ENCODE data around the gene IL12RB2. TPM values are rescaled to one million over a fixed set of nuclear protein-coding genes. Genes with fewer than 3 reads are reported as not detected.
A peak's percentile ranks its signal among the peaks of the same experiment; 100 is the strongest.

The IL12RB2 gene
- polyA plus RNA-seq, 1 experiment: not detected

- DNase-seq (ENCODE audit: low read depth): no peak
- CTCF ChIA-PET: interaction anchor here (1.0 to 2.0 kb wide), 2 partner anchors 73 to 135 kb away, joined by 3 to 5 read pairs; no protein-coding TSS in a partner anchor
- POLR2A ChIA-PET: no interaction called here
- peaks cover 7% of the 10 kb centered on the region for H3K36me3 ChIP-seq (ENCODE audit: control insufficient read depth, insufficient read depth, low read length)
- no peaks in the 10 kb centered on the region for H3K27me3 ChIP-seq (ENCODE audit: control insufficient read depth, insufficient read depth, low read length)
- no peak for TF ChIP-seq CTCF (IDR thresholded peaks at IDR 0.05; ENCODE audit: insufficient read depth, low read depth, low read length)
- H3K4me3 ChIP-seq (ENCODE audit: low read depth, low read length): peak overlapping the region; percentile 99; the same call in 1 of the 2 replicates
These were observed 119.8 kb downstream of the IL12RB2 start for GRCh38 chr1:67427465-67427864.

DNA sequence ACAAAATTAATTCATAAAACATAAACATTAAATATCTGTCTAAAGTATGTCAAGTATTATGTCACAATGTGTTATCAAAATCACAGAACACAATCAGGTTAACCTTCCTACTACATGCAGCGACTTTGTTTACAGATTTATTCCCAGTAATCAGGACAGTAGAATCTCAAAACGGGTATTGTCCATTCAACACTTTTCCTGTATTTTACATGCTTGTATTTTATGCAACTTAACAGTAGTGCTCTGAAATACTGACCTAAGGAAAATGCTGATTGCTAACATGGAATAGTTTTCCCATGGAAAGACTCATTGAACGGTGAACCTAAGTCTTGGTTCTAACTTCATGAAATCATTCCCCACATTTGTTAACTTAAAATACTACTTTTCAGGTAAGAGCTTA lies 120.3 kb downstream of the IL12RB2 start:
- ChIA-PET POLR2A (no interaction called here), CTCF (interaction anchor here (2.0 kb wide), 1 partner anchor 73 kb away, joined by 5 read pairs; no protein-coding TSS in a partner anchor)
- H3K36me3 ChIP-seq (ENCODE audit: control insufficient read depth, insufficient read depth, low read length): peaks cover 7% of the 10 kb centered on the region
- DNase-seq (ENCODE audit: low read depth): no peak
- no peak for TF ChIP-seq CTCF (IDR thresholded peaks at IDR 0.05; ENCODE audit: insufficient read depth, low read depth, low read length)
- peak overlapping the region; percentile 99 for H3K4me3 ChIP-seq (ENCODE audit: low read depth, low read length)
- no peaks in the 10 kb centered on the region for H3K27me3 ChIP-seq (ENCODE audit: control insufficient read depth, insufficient read depth, low read length)

DNA sequence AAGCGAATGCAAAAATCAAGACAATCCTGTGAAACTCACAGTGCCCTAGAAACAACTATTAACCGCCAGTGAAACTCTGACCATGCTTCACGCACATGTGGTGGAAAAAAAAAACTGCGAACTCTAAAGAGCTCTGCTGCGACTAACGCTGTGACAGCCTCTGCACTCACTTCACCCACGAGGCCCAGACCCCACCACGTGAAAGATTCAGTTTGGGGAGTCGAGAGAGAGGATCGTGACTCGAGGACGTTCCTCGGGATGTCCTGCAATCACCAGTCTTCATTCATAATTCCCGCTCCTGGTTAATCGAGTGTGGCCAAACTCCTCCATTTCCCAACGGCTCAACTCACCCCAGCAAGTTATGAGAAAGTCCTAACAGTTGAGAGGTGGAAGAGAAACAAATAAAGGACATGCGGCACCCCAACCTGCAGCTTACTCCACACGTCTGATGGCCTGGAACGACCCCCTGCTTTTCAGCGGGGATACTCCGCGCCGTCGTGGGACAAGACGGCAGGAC lies 121.4 kb downstream of the IL12RB2 start:
- no peak for DNase-seq (ENCODE audit: low read depth)
- TF ChIP-seq CTCF (IDR thresholded peaks at IDR 0.05; ENCODE audit: insufficient read depth, low read depth, low read length): no peak
- CTCF ChIA-PET: interaction anchor here (0.6 kb wide), 1 partner anchor 413 kb away, joined by 4 read pairs; no protein-coding TSS in a partner anchor
- POLR2A ChIA-PET: no interaction called here
- no peaks in the 10 kb centered on the region for H3K27me3 ChIP-seq (ENCODE audit: control insufficient read depth, insufficient read depth, low read length)
- H3K4me3 ChIP-seq (ENCODE audit: low read depth, low read length): peak overlapping the region; percentile 99
- H3K36me3 ChIP-seq (ENCODE audit: control insufficient read depth, insufficient read depth, low read length): peaks cover 4% of the 10 kb centered on the region

GRCh38 chr1:67429528-67430357 lies 122.1 kb downstream of the IL12RB2 start:
- peak overlapping the region; percentile 99 for H3K4me3 ChIP-seq (ENCODE audit: low read depth, low read length)
- POLR2A ChIA-PET: interaction anchor here (0.5 kb wide), 1 partner anchor 16 kb away, joined by 3 read pairs; no protein-coding TSS in a partner anchor
- CTCF ChIA-PET: interaction anchor here (0.6 to 0.9 kb wide), 2 partner anchors 43 to 106 kb away, joined by 3 read pairs; no protein-coding TSS in a partner anchor
- no peak for TF ChIP-seq CTCF (IDR thresholded peaks at IDR 0.05; ENCODE audit: insufficient read depth, low read depth, low read length)
- peaks cover 4% of the 10 kb centered on the region for H3K36me3 ChIP-seq (ENCODE audit: control insufficient read depth, insufficient read depth, low read length)
- H3K27me3 ChIP-seq (ENCODE audit: control insufficient read depth, insufficient read depth, low read length): no peaks in the 10 kb centered on the region
- no peak for DNase-seq (ENCODE audit: low read depth)
